GM23338 (cell line): ENCODE results near the gene SPATA18. TPM values are rescaled to one million over a fixed set of nuclear protein-coding genes. Genes with fewer than 3 reads are reported as not detected.

Experiments used
- ATAC-seq: fragments of 200-7000 bp; cut with Tn5 transposase; 3 replicates; pipeline ENCODE4 v1.9.1; 2020
- DNase-seq: peaks from one replicate; pipeline ENCODE4 v3.0.0-alpha.2; 2015; ENCODE audit warnings: low spot score
- H2AFZ ChIP-seq: fragments of 200-600 bp; sonication (generic); 2 replicates; pipeline ENCODE4 v1.8.0; 2016; ENCODE audit warnings: antibody characterized with exemption, mild to moderate bottlenecking, moderate library complexity
- H3F3A ChIP-seq: fragments of 200-600 bp; sonication (generic); replicated peaks from 2 replicates; pipeline ENCODE4 v1.8.0; 2017; ENCODE audit warnings: antibody characterized with exemption, mixed run types, low read depth
- H3K27ac ChIP-seq: fragments of 200-600 bp; sonication (generic); 2 replicates; pipeline ENCODE4 v1.6.1; 2016; ENCODE audit warnings: low read depth
- H3K27me3 ChIP-seq: fragments of 200-600 bp; sonication (generic); 2 replicates; pipeline ENCODE4 v1.8.0; 2016; ENCODE audit warnings: mild to moderate bottlenecking, mixed run types, moderate library complexity; ENCODE audit not compliant: insufficient read depth
- H3K36me3 ChIP-seq: fragments of 200-600 bp; sonication (generic); 2 replicates; pipeline ENCODE4 v1.8.0; 2016; ENCODE audit warnings: mild to moderate bottlenecking; ENCODE audit not compliant: insufficient read depth
- H3K4me1 ChIP-seq: fragments of 200-600 bp; sonication (generic); 2 replicates; pipeline ENCODE4 v1.8.0; 2016; ENCODE audit warnings: mild to moderate bottlenecking, moderate library complexity; ENCODE audit not compliant: insufficient read depth
- H3K4me2 ChIP-seq: fragments of 200-600 bp; sonication (generic); 2 replicates; pipeline ENCODE4 v1.7.1; 2017; ENCODE audit warnings: mixed run types
- H3K4me3 ChIP-seq: fragments of 200-600 bp; sonication (generic); 2 replicates; pipeline ENCODE4 v1.6.1; 2016; ENCODE audit warnings: mixed run types
- H3K79me2 ChIP-seq: fragments of 200-600 bp; sonication (generic); replicated peaks from 2 replicates; pipeline ENCODE4 v1.8.0; 2017; ENCODE audit warnings: mild to moderate bottlenecking; ENCODE audit not compliant: insufficient read depth
- H3K9me2 ChIP-seq: fragments of 200-600 bp; sonication (generic); 2 replicates; pipeline ENCODE4 v1.8.0; 2017; ENCODE audit not compliant: insufficient read depth
- H4K20me1 ChIP-seq: fragments of 200-600 bp; sonication (generic); replicated peaks from 2 replicates; pipeline ENCODE4 v1.8.0; 2017; ENCODE audit warnings: mild to moderate bottlenecking; ENCODE audit not compliant: insufficient read depth
- H3K27ac Mint-ChIP-seq: 2 replicates; pipeline ENCODE4 v1.8.0; 2020; ENCODE audit warnings: inconsistent platforms, mild to moderate bottlenecking, moderate library complexity, mixed read lengths
- H3K27me3 Mint-ChIP-seq: 3 replicates; pipeline ENCODE4 v1.8.0; 2022; ENCODE audit warnings: low read depth, mild to moderate bottlenecking, moderate library complexity, mixed read lengths, inconsistent platforms; ENCODE audit not compliant: insufficient read depth, poor library complexity
- H3K36me3 Mint-ChIP-seq: 3 replicates; pipeline ENCODE4 v1.8.0; 2021; ENCODE audit warnings: low read depth, mild to moderate bottlenecking, inconsistent platforms, moderate library complexity, mixed read lengths
- H3K4me1 Mint-ChIP-seq: 3 replicates; pipeline ENCODE4 v1.8.0; 2020; ENCODE audit warnings: mild to moderate bottlenecking, inconsistent platforms, mixed read lengths
- H3K4me3 Mint-ChIP-seq: 3 replicates; pipeline ENCODE4 v1.8.0; 2021; ENCODE audit warnings: moderate library complexity, mild to moderate bottlenecking, inconsistent platforms, mixed read lengths
- H3K9me3 Mint-ChIP-seq: 3 replicates; pipeline ENCODE4 v1.8.0; 2020; ENCODE audit warnings: moderate library complexity, mild to moderate bottlenecking, inconsistent platforms, mixed read lengths
- CREB1 ChIP-seq: fragments of 250-450 bp; sonication (Bioruptor Pico); IDR thresholded peaks from 2 replicates; pipeline ENCODE4 v1.5.0; 2020; ENCODE audit warnings: low read depth, mild to moderate bottlenecking, moderate library complexity
- CTCF ChIP-seq, 2 experiments: fragments of 200-600 bp in 1 of 2; sonication (generic) in 1 of 2; conservative IDR thresholded peaks; 2 replicates each; pipeline versions ENCODE4 v1.5.1 to v1.6.1; 2016 to 2017; ENCODE audit warnings: antibody characterized with exemption in 2 of 2, low read depth in 2 of 2, mild to moderate bottlenecking in 2 of 2, moderate library complexity in 1 of 2
- ETS1 ChIP-seq: IDR thresholded peaks from 2 replicates; pipeline ENCODE4 v1.6.1; 2016; ENCODE audit warnings: antibody characterized with exemption
- EZH2phosphoT487 ChIP-seq: fragments of 200-600 bp; sonication (generic); IDR thresholded peaks from one replicate; pipeline ENCODE4 v1.8.1; 2018; ENCODE audit warnings: antibody characterized with exemption; ENCODE audit not compliant: unreplicated experiment
- JUNB ChIP-seq: IDR thresholded peaks from one replicate; pipeline ENCODE4 v1.6.1; 2016; ENCODE audit warnings: antibody characterized with exemption; ENCODE audit not compliant: unreplicated experiment
- NANOG ChIP-seq: IDR thresholded peaks from 2 replicates; pipeline ENCODE4 v1.6.1; 2016; ENCODE audit warnings: antibody characterized with exemption, borderline replicate concordance
- POLR2AphosphoS5 ChIP-seq: IDR thresholded peaks from 2 replicates; pipeline ENCODE4 v1.6.1; 2016; ENCODE audit warnings: antibody characterized with exemption, low read depth
- REST ChIP-seq: IDR thresholded peaks from one replicate; pipeline ENCODE4 v1.6.1; 2018; ENCODE audit warnings: antibody characterized with exemption; ENCODE audit not compliant: unreplicated experiment
- STAT1 ChIP-seq: IDR thresholded peaks from one replicate; pipeline ENCODE4 v1.6.1; 2016; ENCODE audit warnings: antibody characterized with exemption; ENCODE audit not compliant: unreplicated experiment
- ZNF462 ChIP-seq: fragments of 250-450 bp; sonication (Bioruptor Pico); IDR thresholded peaks from 2 replicates; pipeline ENCODE4 v1.5.0; 2020; ENCODE audit warnings: mild to moderate bottlenecking, moderate library complexity
- polyA plus RNA-seq: library from polyadenylated mRNA; unstranded; fragments of >200 nt; fragmentation: Nextera tagmentation; extraction: Ambion mirVana; gene quantifications from 2 replicates; pipeline ENCODE4 v1.2.1, GENCODE V29; 2016
- total RNA-seq: library from RNA; depleted of rRNA; stranded (reverse); fragments of >200 nt; shearing (Covaris generic); gene quantifications from 2 replicates; pipeline ENCODE4 v1.2.3, GENCODE V29; 2014

SPATA18 gene
- total and polyA plus RNA-seq, 2 experiments from 2014 or later = 1.5 to 2.5 TPM

GRCh38 chr4:52045028-52045427 lies 6.1 kb upstream of the SPATA18 start (continued):
- no peak for TF ChIP-seq ZNF462 (CRISPR knock-in tag)
- TF ChIP-seq CREB1 (CRISPR knock-in tag) = no peak
- no peak for TF ChIP-seq EZH2phosphoT487
- no peak for TF ChIP-seq JUNB

DNA sequence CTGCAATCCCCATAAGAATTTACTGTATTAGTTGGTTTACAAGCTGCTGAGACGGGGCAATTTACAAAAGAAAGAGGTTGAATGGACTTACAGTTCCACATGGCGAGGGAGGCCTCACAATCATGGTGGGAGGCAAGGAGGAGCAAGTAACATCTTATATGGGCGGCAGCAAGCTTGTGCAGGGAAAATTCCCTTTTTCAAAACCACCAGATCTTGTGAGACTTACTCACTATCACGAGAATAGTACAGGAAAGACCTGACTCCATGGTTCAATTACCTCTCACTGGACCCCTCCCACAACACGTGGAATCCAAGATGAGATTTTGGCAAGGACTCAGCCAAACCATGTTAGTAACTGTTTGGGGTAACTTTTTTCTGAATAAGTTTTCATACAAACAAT lies 1.8 kb upstream of the SPATA18 start:
- Histone ChIP-seq H3K27me3 (peaks cover 40% of the 10 kb centered on the region), H3K36me3 (0 out of 2 replicates have a peak, but pooled peaks cover 3% of the 10 kb centered on the region), H3K4me3 (no peak overlapping the region), H4K20me1 (no peaks in the 10 kb centered on the region), H3K79me2 (no peaks in the 10 kb centered on the region), H3K27ac (no peak overlapping the region), H2AFZ (peak overlapping the region; percentile 79; the same call in 1 of the 2 replicates), H3K4me2 (no peak overlapping the region), H3K9me2 (peaks cover 12% of the 10 kb centered on the region; the same call in 1 of the 2 replicates), H3K4me1 (peaks cover 25% of the 10 kb centered on the region), H3F3A (no peaks in the 10 kb centered on the region)
- no peak overlapping the region for H3K27ac Mint-ChIP-seq
- ATAC-seq = no peak
- no peak for DNase-seq
- H3K4me3 Mint-ChIP-seq = no peak overlapping the region
- peaks cover 26% of the 10 kb centered on the region for H3K4me1 Mint-ChIP-seq
- peaks cover 8% of the 10 kb centered on the region; the same call in 2 of the 3 replicates for H3K36me3 Mint-ChIP-seq
- H3K27me3 Mint-ChIP-seq = peaks cover 22% of the 10 kb centered on the region
- H3K9me3 Mint-ChIP-seq = peaks cover 14% of the 10 kb centered on the region
- TF ChIP-seq REST (no peak), JUNB (no peak), NANOG (no peak), ETS1 (no peak), POLR2AphosphoS5 (no peak), EZH2phosphoT487 (no peak), STAT1 (no peak), CTCF (conservative IDR thresholded peaks at IDR 0.05; ENCODE audit: low read depth in 2 of 2) (no peak)
